HepG2 (cell line): ENCODE results near the gene ATG2A. TPM values are rescaled to one million over a fixed set of nuclear protein-coding genes. Genes with fewer than 3 reads are reported as not detected.

Source experiments
- CENPX ChIP-seq: sonication (generic); formaldehyde crosslinking; IDR thresholded peaks from 2 replicates; pipeline ENCODE4 v1.9.0; 2021; ENCODE audit warnings: mild to moderate bottlenecking, missing genetic modification reagents, moderate library complexity
- HDAC6 ChIP-seq: fragments of 200-600 bp; sonication (generic); IDR thresholded peaks from 2 replicates; pipeline ENCODE4 v1.7.0; 2017; ENCODE audit warnings: mild to moderate bottlenecking, antibody characterized with exemption, low read length, low read depth
- MIXL1 ChIP-seq: IDR thresholded peaks from 2 replicates; pipeline ENCODE4 v1.6.1; 2016
- NKX3-1 ChIP-seq: sonication (generic); formaldehyde crosslinking; IDR thresholded peaks from 2 replicates; pipeline ENCODE4 v1.5.0; 2020; ENCODE audit warnings: missing genetic modification reagents
- ZNF781 ChIP-seq: sonication (generic); formaldehyde crosslinking; IDR thresholded peaks from 2 replicates; pipeline ENCODE4 v1.5.1; 2020; ENCODE audit warnings: borderline replicate concordance, mild to moderate bottlenecking, missing genetic modification reagents; ENCODE audit errors: not compliant biosample characterization
- polyA plus RNA-seq, 8 experiments: library from polyadenylated mRNA; depleted of rRNA in 3 of 8; stranded (reverse) in 7 of 8; unstranded in 1 of 8; fragments of >200 nt; fragmentation: Illumina TruSeq in 4 of 8; extraction: Trizol in 4 of 8; gene quantifications; 2 replicates each; pipeline versions ENCODE4 v1.2.1 to v1.2.3, GENCODE V29; 2011 to 2016; ENCODE audit warnings: low read depth in 4 of 8, missing spikeins in 1 of 8, mixed read lengths in 1 of 8; ENCODE audit not compliant: insufficient read depth in 1 of 8
- total RNA-seq, 5 experiments: library from RNA; depleted of rRNA; stranded (reverse); fragments of >200 nt; fragmentation: Illumina TruSeq; extraction: Trizol; gene quantifications; 2 replicates each; pipeline ENCODE4 v1.2.3, GENCODE V29; 2016; ENCODE audit warnings: low read depth in 1 of 5
- TF ChIP-seq, protein P1 (sequence below): sonication (generic); formaldehyde crosslinking; IDR thresholded peaks from 2 replicates; pipeline ENCODE4 v1.4.0; 2020; ENCODE audit warnings: missing genetic modification reagents
- TF ChIP-seq, protein P2 (sequence below): sonication (generic); formaldehyde crosslinking; conservative IDR thresholded peaks from 2 replicates; pipeline ENCODE4 v1.8.0; 2022; ENCODE audit warnings: mild to moderate bottlenecking, moderate library complexity, missing genetic modification reagents
- TF ChIP-seq, protein P3 (sequence below): sonication (generic); formaldehyde crosslinking; IDR thresholded peaks from 2 replicates; pipeline ENCODE4 v1.4.0; 2020; ENCODE audit warnings: missing genetic modification reagents, borderline replicate concordance
- TF ChIP-seq, protein P4 (sequence below): sonication (generic); formaldehyde crosslinking; IDR thresholded peaks from 2 replicates; pipeline ENCODE4 v1.5.0; 2020; ENCODE audit warnings: mild to moderate bottlenecking, missing genetic modification reagents, borderline replicate concordance
- TF ChIP-seq, protein P5 (sequence below): sonication (generic); formaldehyde crosslinking; IDR thresholded peaks from 2 replicates; pipeline ENCODE4 v1.4.0; 2020; ENCODE audit warnings: low read depth, mild to moderate bottlenecking, missing genetic modification reagents
- TF ChIP-seq, protein P6 (sequence below): sonication (generic); formaldehyde crosslinking; IDR thresholded peaks from 2 replicates; pipeline ENCODE4 v1.4.0; 2020; ENCODE audit warnings: missing genetic modification reagents, borderline replicate concordance

The ATG2A gene
- total and polyA plus RNA-seq, 2 of the 13 experiments (the other 11 are each of a cell fraction or from before 2014, with no cell fraction given): 6.7 to 8.0 TPM

DNA sequence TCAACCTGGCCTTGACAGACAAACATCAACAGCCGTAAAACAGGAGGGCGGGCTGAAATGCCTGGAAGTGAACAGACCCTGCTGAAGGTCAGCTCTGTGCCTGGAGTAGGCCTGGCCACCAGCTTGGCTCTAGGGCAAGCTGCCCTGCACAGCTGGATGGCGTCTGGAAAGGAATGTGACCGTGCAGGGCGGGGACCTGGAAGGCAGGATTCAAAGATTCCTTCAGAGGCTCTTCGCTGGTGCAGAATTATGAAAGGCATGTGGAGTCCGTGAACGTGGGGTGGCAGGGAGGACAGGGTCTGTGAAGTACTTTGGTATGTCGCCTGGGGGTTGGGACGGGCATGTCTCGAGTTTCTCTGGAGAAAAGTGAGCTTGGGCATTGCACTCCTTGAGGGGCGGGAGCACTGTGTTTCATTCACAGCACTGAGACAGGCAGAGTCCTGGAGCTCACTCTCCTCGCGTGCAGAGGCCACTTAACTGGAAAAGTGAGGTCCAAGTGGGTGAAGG is 40.1 kb downstream of the ATG2A start (continued):
- TF ChIP-seq, protein P1, sequence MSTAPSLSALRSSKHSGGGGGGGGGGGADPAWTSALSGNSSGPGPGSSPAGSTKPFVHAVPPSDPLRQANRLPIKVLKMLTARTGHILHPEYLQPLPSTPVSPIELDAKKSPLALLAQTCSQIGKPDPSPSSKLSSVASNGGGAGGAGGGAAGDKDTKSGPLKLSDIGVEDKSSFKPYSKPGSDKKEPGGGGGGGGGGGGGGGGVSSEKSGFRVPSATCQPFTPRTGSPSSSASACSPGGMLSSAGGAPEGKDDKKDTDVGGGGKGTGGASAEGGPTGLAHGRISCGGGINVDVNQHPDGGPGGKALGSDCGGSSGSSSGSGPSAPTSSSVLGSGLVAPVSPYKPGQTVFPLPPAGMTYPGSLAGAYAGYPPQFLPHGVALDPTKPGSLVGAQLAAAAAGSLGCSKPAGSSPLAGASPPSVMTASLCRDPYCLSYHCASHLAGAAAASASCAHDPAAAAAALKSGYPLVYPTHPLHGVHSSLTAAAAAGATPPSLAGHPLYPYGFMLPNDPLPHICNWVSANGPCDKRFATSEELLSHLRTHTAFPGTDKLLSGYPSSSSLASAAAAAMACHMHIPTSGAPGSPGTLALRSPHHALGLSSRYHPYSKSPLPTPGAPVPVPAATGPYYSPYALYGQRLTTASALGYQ (CRISPR knock-in tag): no peak
- TF ChIP-seq CENPX (no peak), HDAC6 (no peak), MIXL1 (CRISPR knock-in tag) (no peak), ZNF781 (CRISPR knock-in tag) (no peak), NKX3-1 (CRISPR knock-in tag) (no peak)
- TF ChIP-seq, protein P2, sequence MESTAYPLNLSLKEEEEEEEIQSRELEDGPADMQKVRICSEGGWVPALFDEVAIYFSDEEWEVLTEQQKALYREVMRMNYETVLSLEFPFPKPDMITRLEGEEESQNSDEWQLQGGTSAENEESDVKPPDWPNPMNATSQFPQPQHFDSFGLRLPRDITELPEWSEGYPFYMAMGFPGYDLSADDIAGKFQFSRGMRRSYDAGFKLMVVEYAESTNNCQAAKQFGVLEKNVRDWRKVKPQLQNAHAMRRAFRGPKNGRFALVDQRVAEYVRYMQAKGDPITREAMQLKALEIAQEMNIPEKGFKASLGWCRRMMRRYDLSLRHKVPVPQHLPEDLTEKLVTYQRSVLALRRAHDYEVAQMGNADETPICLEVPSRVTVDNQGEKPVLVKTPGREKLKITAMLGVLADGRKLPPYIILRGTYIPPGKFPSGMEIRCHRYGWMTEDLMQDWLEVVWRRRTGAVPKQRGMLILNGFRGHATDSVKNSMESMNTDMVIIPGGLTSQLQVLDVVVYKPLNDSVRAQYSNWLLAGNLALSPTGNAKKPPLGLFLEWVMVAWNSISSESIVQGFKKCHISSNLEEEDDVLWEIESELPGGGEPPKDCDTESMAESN: no peak
- TF ChIP-seq, protein P3, sequence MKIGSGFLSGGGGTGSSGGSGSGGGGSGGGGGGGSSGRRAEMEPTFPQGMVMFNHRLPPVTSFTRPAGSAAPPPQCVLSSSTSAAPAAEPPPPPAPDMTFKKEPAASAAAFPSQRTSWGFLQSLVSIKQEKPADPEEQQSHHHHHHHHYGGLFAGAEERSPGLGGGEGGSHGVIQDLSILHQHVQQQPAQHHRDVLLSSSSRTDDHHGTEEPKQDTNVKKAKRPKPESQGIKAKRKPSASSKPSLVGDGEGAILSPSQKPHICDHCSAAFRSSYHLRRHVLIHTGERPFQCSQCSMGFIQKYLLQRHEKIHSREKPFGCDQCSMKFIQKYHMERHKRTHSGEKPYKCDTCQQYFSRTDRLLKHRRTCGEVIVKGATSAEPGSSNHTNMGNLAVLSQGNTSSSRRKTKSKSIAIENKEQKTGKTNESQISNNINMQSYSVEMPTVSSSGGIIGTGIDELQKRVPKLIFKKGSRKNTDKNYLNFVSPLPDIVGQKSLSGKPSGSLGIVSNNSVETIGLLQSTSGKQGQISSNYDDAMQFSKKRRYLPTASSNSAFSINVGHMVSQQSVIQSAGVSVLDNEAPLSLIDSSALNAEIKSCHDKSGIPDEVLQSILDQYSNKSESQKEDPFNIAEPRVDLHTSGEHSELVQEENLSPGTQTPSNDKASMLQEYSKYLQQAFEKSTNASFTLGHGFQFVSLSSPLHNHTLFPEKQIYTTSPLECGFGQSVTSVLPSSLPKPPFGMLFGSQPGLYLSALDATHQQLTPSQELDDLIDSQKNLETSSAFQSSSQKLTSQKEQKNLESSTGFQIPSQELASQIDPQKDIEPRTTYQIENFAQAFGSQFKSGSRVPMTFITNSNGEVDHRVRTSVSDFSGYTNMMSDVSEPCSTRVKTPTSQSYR (CRISPR knock-in tag): no peak
- TF ChIP-seq, protein P4, sequence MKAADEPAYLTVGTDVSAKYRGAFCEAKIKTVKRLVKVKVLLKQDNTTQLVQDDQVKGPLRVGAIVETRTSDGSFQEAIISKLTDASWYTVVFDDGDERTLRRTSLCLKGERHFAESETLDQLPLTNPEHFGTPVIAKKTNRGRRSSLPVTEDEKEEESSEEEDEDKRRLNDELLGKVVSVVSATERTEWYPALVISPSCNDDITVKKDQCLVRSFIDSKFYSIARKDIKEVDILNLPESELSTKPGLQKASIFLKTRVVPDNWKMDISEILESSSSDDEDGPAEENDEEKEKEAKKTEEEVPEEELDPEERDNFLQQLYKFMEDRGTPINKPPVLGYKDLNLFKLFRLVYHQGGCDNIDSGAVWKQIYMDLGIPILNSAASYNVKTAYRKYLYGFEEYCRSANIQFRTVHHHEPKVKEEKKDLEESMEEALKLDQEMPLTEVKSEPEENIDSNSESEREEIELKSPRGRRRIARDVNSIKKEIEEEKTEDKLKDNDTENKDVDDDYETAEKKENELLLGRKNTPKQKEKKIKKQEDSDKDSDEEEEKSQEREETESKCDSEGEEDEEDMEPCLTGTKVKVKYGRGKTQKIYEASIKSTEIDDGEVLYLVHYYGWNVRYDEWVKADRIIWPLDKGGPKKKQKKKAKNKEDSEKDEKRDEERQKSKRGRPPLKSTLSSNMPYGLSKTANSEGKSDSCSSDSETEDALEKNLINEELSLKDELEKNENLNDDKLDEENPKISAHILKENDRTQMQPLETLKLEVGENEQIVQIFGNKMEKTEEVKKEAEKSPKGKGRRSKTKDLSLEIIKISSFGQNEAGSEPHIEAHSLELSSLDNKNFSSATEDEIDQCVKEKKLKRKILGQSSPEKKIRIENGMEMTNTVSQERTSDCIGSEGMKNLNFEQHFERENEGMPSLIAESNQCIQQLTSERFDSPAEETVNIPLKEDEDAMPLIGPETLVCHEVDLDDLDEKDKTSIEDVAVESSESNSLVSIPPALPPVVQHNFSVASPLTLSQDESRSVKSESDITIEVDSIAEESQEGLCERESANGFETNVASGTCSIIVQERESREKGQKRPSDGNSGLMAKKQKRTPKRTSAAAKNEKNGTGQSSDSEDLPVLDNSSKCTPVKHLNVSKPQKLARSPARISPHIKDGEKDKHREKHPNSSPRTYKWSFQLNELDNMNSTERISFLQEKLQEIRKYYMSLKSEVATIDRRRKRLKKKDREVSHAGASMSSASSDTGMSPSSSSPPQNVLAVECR (CRISPR knock-in tag): peak; percentile 29; the same call in 1 of the 2 replicates
- TF ChIP-seq, protein P5, sequence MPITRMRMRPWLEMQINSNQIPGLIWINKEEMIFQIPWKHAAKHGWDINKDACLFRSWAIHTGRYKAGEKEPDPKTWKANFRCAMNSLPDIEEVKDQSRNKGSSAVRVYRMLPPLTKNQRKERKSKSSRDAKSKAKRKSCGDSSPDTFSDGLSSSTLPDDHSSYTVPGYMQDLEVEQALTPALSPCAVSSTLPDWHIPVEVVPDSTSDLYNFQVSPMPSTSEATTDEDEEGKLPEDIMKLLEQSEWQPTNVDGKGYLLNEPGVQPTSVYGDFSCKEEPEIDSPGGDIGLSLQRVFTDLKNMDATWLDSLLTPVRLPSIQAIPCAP: no peak
- TF ChIP-seq, protein P6, sequence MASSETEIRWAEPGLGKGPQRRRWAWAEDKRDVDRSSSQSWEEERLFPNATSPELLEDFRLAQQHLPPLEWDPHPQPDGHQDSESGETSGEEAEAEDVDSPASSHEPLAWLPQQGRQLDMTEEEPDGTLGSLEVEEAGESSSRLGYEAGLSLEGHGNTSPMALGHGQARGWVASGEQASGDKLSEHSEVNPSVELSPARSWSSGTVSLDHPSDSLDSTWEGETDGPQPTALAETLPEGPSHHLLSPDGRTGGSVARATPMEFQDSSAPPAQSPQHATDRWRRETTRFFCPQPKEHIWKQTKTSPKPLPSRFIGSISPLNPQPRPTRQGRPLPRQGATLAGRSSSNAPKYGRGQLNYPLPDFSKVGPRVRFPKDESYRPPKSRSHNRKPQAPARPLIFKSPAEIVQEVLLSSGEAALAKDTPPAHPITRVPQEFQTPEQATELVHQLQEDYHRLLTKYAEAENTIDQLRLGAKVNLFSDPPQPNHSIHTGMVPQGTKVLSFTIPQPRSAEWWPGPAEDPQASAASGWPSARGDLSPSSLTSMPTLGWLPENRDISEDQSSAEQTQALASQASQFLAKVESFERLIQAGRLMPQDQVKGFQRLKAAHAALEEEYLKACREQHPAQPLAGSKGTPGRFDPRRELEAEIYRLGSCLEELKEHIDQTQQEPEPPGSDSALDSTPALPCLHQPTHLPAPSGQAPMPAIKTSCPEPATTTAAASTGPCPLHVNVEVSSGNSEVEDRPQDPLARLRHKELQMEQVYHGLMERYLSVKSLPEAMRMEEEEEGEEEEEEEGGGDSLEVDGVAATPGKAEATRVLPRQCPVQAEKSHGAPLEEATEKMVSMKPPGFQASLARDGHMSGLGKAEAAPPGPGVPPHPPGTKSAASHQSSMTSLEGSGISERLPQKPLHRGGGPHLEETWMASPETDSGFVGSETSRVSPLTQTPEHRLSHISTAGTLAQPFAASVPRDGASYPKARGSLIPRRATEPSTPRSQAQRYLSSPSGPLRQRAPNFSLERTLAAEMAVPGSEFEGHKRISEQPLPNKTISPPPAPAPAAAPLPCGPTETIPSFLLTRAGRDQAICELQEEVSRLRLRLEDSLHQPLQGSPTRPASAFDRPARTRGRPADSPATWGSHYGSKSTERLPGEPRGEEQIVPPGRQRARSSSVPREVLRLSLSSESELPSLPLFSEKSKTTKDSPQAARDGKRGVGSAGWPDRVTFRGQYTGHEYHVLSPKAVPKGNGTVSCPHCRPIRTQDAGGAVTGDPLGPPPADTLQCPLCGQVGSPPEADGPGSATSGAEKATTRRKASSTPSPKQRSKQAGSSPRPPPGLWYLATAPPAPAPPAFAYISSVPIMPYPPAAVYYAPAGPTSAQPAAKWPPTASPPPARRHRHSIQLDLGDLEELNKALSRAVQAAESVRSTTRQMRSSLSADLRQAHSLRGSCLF (CRISPR knock-in tag): no peak
